PC-9 (cell line): ENCODE data around the gene KCNJ18.
"Not testable (repeated sequence)": the region's sequence is repeated elsewhere in the genome, so short reads cannot be mapped to it uniquely, and the experiment has no call there.

Experiments
- CTCF ChIP-seq: fragments of 200-600 bp; sonication (generic); conservative IDR thresholded peaks from 2 replicates; pipeline ENCODE4 v1.6.1; 2017; ENCODE audit warnings: mixed run types, antibody characterized with exemption, mild to moderate bottlenecking, moderate library complexity
- EZH2 ChIP-seq: fragments of 200-600 bp; sonication (generic); IDR thresholded peaks from 2 replicates; pipeline ENCODE4 v1.8.0; 2017; ENCODE audit warnings: antibody characterized with exemption, low read depth

DNA sequence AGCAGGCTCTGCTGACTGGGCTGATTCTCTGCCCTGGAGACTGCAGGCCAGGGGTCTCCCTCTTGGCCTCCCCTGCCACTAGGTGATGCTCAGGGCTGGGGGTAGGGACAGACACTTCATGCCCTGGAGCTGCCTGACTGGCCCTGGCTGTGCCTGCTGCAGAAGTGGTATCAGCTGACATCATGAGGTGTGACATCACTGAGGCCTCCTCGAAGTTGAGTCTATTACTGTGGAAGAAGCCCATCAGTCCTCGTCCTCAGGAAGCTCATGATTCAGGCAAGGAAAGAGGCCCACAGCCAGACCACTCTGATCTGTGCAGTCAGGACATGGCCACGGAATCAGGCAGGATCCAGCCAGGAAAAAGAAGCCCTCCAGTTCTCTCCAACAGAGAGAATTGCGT is 45.9 kb downstream of the KCNJ18 start:
- not testable (repeated sequence) for TF ChIP-seq CTCF, EZH2
